ENCODE measurements around the gene ISL2. TPM values are rescaled to one million over a fixed set of nuclear protein-coding genes. Genes with fewer than 3 reads are reported as not detected.

The ISL2 gene
- total and polyA plus RNA-seq, 9 of the 15 experiments (the other 6 are each of a cell fraction or from before 2014, with no cell fraction given): 0.15 to 23.7 (median 4.0) TPM

- no peak for TF ChIP-seq ZNF778 (CRISPR knock-in tag; IDR thresholded peaks at IDR 0.05)
- TF ChIP-seq, protein P1, sequence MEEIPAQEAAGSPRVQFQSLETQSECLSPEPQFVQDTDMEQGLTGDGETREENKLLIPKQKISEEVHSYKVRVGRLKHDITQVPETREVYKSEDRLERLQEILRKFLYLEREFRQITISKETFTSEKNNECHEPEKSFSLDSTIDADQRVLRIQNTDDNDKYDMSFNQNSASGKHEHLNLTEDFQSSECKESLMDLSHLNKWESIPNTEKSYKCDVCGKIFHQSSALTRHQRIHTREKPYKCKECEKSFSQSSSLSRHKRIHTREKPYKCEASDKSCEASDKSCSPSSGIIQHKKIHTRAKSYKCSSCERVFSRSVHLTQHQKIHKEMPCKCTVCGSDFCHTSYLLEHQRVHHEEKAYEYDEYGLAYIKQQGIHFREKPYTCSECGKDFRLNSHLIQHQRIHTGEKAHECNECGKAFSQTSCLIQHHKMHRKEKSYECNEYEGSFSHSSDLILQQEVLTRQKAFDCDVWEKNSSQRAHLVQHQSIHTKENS (CRISPR knock-in tag; IDR thresholded peaks at IDR 0.05): no peak
- TF ChIP-seq THRAP3 (IDR thresholded peaks at IDR 0.05; ENCODE audit: borderline replicate concordance): no peak
- TF ChIP-seq ZNF274 (IDR thresholded peaks at IDR 0.05; ENCODE audit: borderline replicate concordance, low read depth, low read length): no peak
- TF ChIP-seq ZNF146 (CRISPR knock-in tag; IDR thresholded peaks at IDR 0.05; ENCODE audit: unreplicated experiment): no peak
- no peak for TF ChIP-seq PKNOX1 (IDR thresholded peaks at IDR 0.05)
- peak; percentile 74 for TF ChIP-seq KDM5B (IDR thresholded peaks at IDR 0.05; ENCODE audit: insufficient replicate concordance, low read depth, low read length)
- no peak for TF ChIP-seq ZNF239 (CRISPR knock-in tag; IDR thresholded peaks at IDR 0.05)
- no peak for TF ChIP-seq DACH1 (IDR thresholded peaks at IDR 0.05; ENCODE audit: partially characterized antibody)
- TF ChIP-seq, protein P2, sequence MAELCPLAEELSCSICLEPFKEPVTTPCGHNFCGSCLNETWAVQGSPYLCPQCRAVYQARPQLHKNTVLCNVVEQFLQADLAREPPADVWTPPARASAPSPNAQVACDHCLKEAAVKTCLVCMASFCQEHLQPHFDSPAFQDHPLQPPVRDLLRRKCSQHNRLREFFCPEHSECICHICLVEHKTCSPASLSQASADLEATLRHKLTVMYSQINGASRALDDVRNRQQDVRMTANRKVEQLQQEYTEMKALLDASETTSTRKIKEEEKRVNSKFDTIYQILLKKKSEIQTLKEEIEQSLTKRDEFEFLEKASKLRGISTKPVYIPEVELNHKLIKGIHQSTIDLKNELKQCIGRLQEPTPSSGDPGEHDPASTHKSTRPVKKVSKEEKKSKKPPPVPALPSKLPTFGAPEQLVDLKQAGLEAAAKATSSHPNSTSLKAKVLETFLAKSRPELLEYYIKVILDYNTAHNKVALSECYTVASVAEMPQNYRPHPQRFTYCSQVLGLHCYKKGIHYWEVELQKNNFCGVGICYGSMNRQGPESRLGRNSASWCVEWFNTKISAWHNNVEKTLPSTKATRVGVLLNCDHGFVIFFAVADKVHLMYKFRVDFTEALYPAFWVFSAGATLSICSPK (IDR thresholded peaks at IDR 0.05; ENCODE audit: borderline replicate concordance): no peak
- TF ChIP-seq ZNF133 (CRISPR knock-in tag; IDR thresholded peaks at IDR 0.05): no peak
- TF ChIP-seq CGGBP1 (CRISPR knock-in tag; IDR thresholded peaks at IDR 0.05): no peak
- no peak for TF ChIP-seq ATF7 (IDR thresholded peaks at IDR 0.05)
- TF ChIP-seq BRCA1 (IDR thresholded peaks at IDR 0.05): no peak
- no peak for TF ChIP-seq BRCA1 (CRISPR knock-in tag; IDR thresholded peaks at IDR 0.05)
- TF ChIP-seq, protein P3, sequence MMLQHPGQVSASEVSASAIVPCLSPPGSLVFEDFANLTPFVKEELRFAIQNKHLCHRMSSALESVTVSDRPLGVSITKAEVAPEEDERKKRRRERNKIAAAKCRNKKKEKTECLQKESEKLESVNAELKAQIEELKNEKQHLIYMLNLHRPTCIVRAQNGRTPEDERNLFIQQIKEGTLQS (IDR thresholded peaks at IDR 0.05): no peak
- TF ChIP-seq, protein P3 (CRISPR knock-in tag; conservative IDR thresholded peaks at IDR 0.05): no peak
- no peak for TF ChIP-seq SMARCA4 (IDR thresholded peaks at IDR 0.05)
- TF ChIP-seq NELFE (IDR thresholded peaks at IDR 0.05; ENCODE audit: insufficient read depth, insufficient read length): no peak
- TF ChIP-seq ZBTB49 (CRISPR knock-in tag; IDR thresholded peaks at IDR 0.05; ENCODE audit: borderline replicate concordance): 0 out of 2 replicates have a peak, but pooled peaks have one; percentile 50
- no peak for TF ChIP-seq HMG20B (CRISPR knock-in tag; IDR thresholded peaks at IDR 0.05)
Measured at GRCh38 chr15:76337696-76338485, 1.3 kb downstream of the ISL2 start (continued).
